ENCODE data around the gene PCDHGA6.
"Not testable (repeated sequence)": the region's sequence is repeated elsewhere in the genome, so short reads cannot be mapped to it uniquely, and the experiment has no call there.

The PCDHGA6 gene

DNA sequence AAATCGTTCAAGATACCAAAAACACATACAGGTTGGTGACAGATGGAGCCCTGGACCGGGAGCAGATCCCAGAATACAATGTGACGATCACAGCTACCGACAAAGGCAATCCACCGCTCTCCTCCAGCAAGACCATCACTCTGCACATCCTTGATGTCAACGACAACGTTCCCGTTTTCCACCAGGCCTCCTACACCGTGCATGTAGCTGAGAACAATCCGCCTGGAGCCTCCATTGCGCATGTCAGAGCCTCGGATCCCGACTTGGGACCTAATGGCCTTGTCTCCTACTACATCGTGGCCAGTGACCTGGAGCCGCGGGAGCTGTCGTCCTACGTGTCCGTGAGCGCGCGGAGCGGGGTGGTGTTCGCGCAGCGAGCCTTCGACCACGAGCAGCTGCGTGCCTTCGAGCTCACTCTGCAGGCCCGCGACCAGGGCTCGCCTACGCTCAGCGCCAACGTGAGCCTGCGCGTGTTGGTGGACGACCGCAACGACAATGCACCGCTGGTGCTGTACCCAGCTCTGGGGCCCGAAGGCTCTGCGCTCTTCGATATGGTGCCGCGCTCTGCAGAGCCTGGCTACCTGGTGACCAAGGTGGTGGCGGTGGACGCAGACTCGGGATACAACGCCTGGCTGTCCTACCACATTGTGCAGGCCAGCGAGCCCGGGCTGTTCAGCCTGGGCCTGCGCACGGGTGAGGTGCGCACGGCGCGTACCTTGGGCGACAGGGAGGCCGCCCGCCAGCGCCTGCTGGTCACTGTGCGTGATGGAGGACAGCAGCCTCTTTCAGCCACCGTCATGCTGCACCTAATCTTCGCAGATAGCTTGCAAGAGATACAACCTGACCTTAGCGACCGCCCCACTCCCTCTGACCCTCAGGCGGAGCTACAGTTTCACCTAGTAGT, 1.9 kb upstream of the PCDHGA6 start:
- no peak for TF ChIP-seq TCF4 (CRISPR knock-in tag; IDR thresholded peaks at IDR 0.05; ENCODE audit: borderline replicate concordance)
- no peak for ATAC-seq

DNA sequence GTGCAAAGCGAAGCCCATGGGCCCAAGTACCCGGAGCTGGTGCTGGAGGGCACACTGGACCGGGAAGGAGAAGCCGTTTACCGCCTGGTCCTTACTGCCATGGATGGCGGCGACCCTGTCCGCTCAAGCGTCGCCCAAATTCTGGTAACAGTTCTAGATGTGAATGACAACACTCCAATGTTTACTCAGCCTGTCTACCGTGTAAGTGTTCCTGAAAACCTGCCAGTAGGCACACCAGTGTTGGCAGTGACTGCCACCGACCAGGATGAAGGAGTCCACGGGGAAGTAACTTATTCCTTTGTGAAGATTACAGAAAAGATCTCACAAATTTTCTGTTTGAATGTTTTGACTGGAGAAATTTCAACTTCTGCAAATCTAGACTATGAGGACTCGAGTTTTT, 936 bp downstream of the PCDHGA6 start:
- ATAC-seq = no peak
- TF ChIP-seq, protein P1, sequence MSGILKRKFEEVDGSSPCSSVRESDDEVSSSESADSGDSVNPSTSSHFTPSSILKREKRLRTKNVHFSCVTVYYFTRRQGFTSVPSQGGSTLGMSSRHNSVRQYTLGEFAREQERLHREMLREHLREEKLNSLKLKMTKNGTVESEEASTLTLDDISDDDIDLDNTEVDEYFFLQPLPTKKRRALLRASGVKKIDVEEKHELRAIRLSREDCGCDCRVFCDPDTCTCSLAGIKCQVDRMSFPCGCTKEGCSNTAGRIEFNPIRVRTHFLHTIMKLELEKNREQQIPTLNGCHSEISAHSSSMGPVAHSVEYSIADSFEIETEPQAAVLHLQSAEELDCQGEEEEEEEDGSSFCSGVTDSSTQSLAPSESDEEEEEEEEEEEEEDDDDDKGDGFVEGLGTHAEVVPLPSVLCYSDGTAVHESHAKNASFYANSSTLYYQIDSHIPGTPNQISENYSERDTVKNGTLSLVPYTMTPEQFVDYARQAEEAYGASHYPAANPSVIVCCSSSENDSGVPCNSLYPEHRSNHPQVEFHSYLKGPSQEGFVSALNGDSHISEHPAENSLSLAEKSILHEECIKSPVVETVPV (CRISPR knock-in tag; IDR thresholded peaks at IDR 0.05) = no peak
- no peak for TF ChIP-seq ZC3H10 (CRISPR knock-in tag; IDR thresholded peaks at IDR 0.05)
- TF ChIP-seq, protein P2, sequence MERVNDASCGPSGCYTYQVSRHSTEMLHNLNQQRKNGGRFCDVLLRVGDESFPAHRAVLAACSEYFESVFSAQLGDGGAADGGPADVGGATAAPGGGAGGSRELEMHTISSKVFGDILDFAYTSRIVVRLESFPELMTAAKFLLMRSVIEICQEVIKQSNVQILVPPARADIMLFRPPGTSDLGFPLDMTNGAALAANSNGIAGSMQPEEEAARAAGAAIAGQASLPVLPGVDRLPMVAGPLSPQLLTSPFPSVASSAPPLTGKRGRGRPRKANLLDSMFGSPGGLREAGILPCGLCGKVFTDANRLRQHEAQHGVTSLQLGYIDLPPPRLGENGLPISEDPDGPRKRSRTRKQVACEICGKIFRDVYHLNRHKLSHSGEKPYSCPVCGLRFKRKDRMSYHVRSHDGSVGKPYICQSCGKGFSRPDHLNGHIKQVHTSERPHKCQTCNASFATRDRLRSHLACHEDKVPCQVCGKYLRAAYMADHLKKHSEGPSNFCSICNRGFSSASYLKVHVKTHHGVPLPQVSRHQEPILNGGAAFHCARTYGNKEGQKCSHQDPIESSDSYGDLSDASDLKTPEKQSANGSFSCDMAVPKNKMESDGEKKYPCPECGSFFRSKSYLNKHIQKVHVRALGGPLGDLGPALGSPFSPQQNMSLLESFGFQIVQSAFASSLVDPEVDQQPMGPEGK (CRISPR knock-in tag; IDR thresholded peaks at IDR 0.05; ENCODE audit: borderline replicate concordance) = no peak
- no peak for TF ChIP-seq ZNF565 (CRISPR knock-in tag; conservative IDR thresholded peaks at IDR 0.05; ENCODE audit: low read depth)
- TF ChIP-seq CSDC2 (CRISPR knock-in tag; IDR thresholded peaks at IDR 0.05) = no peak
- TF ChIP-seq PPARA (CRISPR knock-in tag; IDR thresholded peaks at IDR 0.05; ENCODE audit: borderline replicate concordance) = no peak
- TF ChIP-seq ARNTL (CRISPR knock-in tag; IDR thresholded peaks at IDR 0.05; ENCODE audit: borderline replicate concordance, low read depth) = no peak
- no peak for TF ChIP-seq OSR1 (CRISPR knock-in tag; IDR thresholded peaks at IDR 0.05)
- TF ChIP-seq, protein P3, sequence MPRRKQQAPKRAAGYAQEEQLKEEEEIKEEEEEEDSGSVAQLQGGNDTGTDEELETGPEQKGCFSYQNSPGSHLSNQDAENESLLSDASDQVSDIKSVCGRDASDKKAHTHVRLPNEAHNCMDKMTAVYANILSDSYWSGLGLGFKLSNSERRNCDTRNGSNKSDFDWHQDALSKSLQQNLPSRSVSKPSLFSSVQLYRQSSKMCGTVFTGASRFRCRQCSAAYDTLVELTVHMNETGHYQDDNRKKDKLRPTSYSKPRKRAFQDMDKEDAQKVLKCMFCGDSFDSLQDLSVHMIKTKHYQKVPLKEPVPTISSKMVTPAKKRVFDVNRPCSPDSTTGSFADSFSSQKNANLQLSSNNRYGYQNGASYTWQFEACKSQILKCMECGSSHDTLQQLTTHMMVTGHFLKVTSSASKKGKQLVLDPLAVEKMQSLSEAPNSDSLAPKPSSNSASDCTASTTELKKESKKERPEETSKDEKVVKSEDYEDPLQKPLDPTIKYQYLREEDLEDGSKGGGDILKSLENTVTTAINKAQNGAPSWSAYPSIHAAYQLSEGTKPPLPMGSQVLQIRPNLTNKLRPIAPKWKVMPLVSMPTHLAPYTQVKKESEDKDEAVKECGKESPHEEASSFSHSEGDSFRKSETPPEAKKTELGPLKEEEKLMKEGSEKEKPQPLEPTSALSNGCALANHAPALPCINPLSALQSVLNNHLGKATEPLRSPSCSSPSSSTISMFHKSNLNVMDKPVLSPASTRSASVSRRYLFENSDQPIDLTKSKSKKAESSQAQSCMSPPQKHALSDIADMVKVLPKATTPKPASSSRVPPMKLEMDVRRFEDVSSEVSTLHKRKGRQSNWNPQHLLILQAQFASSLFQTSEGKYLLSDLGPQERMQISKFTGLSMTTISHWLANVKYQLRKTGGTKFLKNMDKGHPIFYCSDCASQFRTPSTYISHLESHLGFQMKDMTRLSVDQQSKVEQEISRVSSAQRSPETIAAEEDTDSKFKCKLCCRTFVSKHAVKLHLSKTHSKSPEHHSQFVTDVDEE (CRISPR knock-in tag; IDR thresholded peaks at IDR 0.05) = no peak
- TF ChIP-seq ZFP30 (CRISPR knock-in tag; IDR thresholded peaks at IDR 0.05) = no peak

DNA sequence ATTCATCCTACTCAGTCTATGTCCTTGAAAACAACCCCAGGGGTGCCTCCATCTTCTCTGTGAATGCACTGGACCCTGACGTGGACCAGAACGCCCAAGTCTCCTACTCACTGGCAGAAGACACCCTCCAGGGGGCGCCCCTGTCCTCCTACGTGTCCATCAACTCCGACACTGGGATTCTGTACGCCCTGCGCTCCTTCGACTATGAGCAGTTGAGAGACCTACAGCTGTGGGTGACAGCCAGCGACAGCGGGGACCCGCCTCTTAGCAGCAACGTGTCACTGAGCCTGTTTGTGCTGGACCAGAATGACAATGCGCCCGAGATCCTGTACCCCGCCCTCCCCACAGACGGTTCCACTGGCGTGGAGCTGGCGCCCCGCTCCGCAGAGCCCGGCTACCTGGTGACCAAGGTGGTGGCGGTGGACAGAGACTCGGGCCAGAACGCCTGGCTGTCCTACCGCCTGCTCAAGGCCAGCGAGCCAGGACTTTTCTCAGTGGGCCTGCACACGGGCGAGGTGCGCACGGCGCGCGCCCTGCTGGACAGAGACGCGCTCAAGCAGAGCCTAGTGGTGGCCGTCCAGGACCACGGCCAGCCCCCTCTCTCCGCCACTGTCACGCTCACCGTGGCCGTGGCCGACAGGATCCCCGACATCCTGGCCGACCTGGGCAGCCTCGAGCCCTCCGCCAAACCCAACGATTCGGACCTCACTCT, 1.9 kb downstream of the PCDHGA6 start:
- ATAC-seq = not testable (repeated sequence)

DNA sequence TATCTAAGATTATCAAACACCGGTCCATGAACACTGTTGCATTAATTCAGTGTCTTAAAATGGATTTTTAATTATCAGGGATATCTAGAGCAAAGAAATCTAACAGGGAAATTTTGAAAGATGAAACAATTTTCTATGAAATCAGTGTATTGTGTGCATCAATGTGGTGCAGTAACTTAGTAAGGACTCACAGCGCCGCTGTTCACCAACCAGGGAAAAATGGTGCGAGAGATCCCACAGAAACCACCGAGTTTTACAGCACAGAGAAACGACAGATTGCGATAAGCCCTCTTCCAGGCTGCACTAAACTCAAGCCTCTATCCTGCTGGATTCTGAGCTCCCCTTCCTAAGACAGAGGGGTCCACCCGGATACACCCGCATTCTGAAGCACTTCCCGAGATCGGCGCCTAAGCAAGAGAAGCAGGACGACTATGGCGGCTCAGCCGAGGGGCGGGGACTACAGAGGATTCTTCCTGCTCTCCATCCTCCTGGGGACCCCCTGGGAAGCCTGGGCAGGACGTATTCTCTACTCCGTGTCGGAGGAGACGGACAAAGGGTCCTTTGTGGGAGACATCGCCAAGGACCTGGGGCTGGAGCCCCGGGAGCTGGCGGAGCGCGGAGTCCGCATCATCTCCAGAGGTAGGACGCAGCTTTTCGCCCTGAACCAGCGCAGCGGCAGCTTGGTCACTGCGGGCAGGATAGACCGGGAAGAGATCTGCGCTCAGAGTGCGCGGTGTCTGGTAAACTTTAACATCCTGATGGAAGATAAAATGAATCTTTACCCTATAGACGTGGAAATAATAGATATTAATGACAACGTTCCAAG, 9.0 kb downstream of the PCDHGA6 start, which contains the start of gene PCDHGA7:
PCDHGA7 (plus strand) TSS at position 274 of the 826 bp plus-strand sequence; CDS start at position 432, 158 bp downstream.
- peak; percentile 97 for ATAC-seq
- TF ChIP-seq, protein P3 (CRISPR knock-in tag; IDR thresholded peaks at IDR 0.05) = no peak
- TF ChIP-seq ZFP3 (CRISPR knock-in tag; IDR thresholded peaks at IDR 0.05) (no peak), OSR1 (CRISPR knock-in tag; IDR thresholded peaks at IDR 0.05) (no peak), ZC3H10 (CRISPR knock-in tag; IDR thresholded peaks at IDR 0.05) (no peak), ZNF565 (CRISPR knock-in tag; conservative IDR thresholded peaks at IDR 0.05; ENCODE audit: low read depth) (no peak), ARNTL (CRISPR knock-in tag; IDR thresholded peaks at IDR 0.05; ENCODE audit: borderline replicate concordance, low read depth) (no peak), CSDC2 (CRISPR knock-in tag; IDR thresholded peaks at IDR 0.05) (no peak), ZFP30 (CRISPR knock-in tag; IDR thresholded peaks at IDR 0.05) (no peak), RARB (CRISPR knock-in tag; IDR thresholded peaks at IDR 0.05) (no peak), BACH2 (CRISPR knock-in tag; IDR thresholded peaks at IDR 0.05; ENCODE audit: borderline replicate concordance) (no peak), ESRRG (CRISPR knock-in tag; IDR thresholded peaks at IDR 0.05) (no peak)
- TF ChIP-seq, protein P1 (CRISPR knock-in tag; IDR thresholded peaks at IDR 0.05) = no peak
- TF ChIP-seq, protein P4, sequence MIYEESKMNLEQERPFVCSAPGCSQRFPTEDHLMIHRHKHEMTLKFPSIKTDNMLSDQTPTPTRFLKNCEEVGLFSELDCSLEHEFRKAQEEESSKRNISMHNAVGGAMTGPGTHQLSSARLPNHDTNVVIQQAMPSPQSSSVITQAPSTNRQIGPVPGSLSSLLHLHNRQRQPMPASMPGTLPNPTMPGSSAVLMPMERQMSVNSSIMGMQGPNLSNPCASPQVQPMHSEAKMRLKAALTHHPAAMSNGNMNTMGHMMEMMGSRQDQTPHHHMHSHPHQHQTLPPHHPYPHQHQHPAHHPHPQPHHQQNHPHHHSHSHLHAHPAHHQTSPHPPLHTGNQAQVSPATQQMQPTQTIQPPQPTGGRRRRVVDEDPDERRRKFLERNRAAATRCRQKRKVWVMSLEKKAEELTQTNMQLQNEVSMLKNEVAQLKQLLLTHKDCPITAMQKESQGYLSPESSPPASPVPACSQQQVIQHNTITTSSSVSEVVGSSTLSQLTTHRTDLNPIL (CRISPR knock-in tag; IDR thresholded peaks at IDR 0.05; ENCODE audit: low read depth) = no peak
- TF ChIP-seq, protein P5, sequence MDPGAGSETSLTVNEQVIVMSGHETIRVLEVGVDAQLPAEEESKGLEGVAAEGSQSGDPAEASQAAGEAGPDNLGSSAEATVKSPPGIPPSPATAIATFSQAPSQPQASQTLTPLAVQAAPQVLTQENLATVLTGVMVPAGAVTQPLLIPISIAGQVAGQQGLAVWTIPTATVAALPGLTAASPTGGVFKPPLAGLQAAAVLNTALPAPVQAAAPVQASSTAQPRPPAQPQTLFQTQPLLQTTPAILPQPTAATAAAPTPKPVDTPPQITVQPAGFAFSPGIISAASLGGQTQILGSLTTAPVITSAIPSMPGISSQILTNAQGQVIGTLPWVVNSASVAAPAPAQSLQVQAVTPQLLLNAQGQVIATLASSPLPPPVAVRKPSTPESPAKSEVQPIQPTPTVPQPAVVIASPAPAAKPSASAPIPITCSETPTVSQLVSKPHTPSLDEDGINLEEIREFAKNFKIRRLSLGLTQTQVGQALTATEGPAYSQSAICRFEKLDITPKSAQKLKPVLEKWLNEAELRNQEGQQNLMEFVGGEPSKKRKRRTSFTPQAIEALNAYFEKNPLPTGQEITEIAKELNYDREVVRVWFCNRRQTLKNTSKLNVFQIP (CRISPR knock-in tag; IDR thresholded peaks at IDR 0.05; ENCODE audit: borderline replicate concordance, low read depth) = no peak
